Fibroblast of mammary gland (primary cell): ENCODE data around the gene KCNK2.

Experiments
- DNase-seq: peaks from one replicate; pipeline ENCODE4 v3.0.0-alpha.2; 2010; ENCODE audit warnings: low read depth
- H3K4me3 ChIP-seq: 2 replicates; pipeline ENCODE4 v1.5.1; 2011; ENCODE audit warnings: low read depth, mild to moderate bottlenecking, low read length, moderate library complexity; ENCODE audit not compliant: control insufficient read depth
- TF ChIP-seq, protein P1 (sequence below): conservative IDR thresholded peaks from 2 replicates; pipeline ENCODE4 v1.5.1; 2011; ENCODE audit warnings: low read depth, low read length, inconsistent platforms; ENCODE audit not compliant: control insufficient read depth, insufficient read depth

Gene KCNK2

DNA sequence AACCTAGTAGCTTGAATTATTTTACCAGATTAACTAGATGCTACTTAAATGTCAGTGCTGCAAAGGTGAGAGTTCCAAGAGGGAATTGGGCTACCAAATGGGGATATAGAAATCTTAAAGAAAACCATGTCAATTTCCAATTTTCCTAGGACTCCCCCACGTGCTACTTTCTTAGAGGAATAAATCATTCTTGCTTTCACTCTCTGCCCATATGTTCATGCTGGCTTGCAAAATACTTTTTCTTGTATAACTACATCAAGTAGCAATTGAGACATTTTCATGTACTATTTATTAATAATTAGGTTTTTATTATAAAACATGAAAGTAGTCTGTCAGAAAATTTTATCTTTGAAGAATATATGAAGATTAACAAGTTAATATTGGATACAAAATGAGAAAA is 11.8 kb downstream of the KCNK2 start:
- TF ChIP-seq, protein P1, sequence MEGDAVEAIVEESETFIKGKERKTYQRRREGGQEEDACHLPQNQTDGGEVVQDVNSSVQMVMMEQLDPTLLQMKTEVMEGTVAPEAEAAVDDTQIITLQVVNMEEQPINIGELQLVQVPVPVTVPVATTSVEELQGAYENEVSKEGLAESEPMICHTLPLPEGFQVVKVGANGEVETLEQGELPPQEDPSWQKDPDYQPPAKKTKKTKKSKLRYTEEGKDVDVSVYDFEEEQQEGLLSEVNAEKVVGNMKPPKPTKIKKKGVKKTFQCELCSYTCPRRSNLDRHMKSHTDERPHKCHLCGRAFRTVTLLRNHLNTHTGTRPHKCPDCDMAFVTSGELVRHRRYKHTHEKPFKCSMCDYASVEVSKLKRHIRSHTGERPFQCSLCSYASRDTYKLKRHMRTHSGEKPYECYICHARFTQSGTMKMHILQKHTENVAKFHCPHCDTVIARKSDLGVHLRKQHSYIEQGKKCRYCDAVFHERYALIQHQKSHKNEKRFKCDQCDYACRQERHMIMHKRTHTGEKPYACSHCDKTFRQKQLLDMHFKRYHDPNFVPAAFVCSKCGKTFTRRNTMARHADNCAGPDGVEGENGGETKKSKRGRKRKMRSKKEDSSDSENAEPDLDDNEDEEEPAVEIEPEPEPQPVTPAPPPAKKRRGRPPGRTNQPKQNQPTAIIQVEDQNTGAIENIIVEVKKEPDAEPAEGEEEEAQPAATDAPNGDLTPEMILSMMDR: no peak
- no peak overlapping the region for H3K4me3 ChIP-seq
- no peak for DNase-seq

DNA sequence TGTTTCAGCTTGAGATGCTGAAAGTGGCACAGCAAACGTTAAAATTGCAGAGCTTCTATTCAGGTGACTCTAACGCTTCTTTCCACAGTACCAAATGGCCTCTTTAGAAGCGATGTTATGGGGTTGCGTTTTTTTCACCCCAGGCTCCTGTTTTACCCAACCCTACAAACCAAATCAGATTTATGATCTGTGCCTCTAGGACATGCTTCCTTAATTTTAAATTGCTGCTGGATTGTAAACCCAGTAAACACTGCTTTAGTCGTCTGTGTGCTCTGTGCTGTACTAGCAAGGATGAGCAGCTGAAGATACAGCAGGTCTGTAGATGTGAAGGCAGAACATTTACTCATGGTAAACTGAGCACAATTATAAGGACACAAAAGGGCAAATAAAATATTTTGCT is 13.0 kb downstream of the KCNK2 start:
- TF ChIP-seq, protein P1: no peak
- H3K4me3 ChIP-seq: no peak overlapping the region

DNA sequence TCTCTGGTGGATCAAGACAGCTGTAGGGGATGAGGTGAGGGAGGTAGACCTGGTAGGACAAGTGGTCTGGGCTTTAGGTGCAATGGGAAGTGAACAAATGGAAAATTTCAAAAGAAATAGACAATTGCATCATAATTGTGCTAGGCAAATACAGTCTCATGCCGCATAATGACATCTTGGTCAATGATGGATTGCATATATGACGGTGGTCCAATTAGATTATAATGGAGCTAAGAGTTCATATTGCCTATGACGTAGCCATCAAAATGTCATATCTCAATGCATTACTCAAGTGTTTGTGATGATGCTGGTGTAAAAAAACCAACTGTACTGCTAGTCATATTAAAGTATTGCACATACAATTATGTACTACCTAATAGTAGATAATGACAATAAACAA is 19.0 kb downstream of the KCNK2 start:
- H3K4me3 ChIP-seq: no peak overlapping the region
- no peak for DNase-seq
- TF ChIP-seq, protein P1: no peak

More for the DNA sequence above, 13.0 kb downstream of the KCNK2 start:
- no peak for DNase-seq

GRCh38 chr1:215104283-215104682 is 21.7 kb downstream of the KCNK2 start:
- H3K4me3 ChIP-seq: no peak overlapping the region
- TF ChIP-seq, protein P1: no peak
- peak; percentile 60 for DNase-seq

GRCh38 chr1:215106067-215106466 is 23.5 kb downstream of the KCNK2 start:
- no peak overlapping the region for H3K4me3 ChIP-seq
- TF ChIP-seq, protein P1: no peak
- no peak for DNase-seq

DNA sequence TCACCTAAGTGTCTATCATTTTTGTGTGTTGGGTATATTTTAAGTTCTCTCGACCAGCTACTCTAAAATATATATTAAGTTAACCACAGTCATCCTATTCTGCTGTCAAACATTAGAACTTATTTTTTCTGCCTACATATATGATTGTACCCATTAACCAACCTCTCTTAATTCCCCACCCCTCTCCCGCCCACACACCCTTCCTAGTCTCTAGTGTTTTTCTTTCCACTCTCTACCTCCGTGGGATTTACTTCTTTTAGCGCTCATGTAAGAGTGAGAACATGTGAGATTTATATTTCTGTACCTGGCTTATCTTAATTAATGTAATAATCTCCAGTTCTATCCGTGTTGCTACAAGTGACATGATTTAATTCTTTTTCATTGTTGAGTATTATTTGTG is 26.6 kb downstream of the KCNK2 start:
- TF ChIP-seq, protein P1: no peak
- no peak overlapping the region for H3K4me3 ChIP-seq
- no peak for DNase-seq

GRCh38 chr1:215111916-215112315 is 29.4 kb downstream of the KCNK2 start:
- H3K4me3 ChIP-seq: no peak overlapping the region
- TF ChIP-seq, protein P1: no peak
- DNase-seq: no peak
